Measurements from ENCODE around the gene RTP5. TPM values are rescaled to one million over a fixed set of nuclear protein-coding genes. Genes with fewer than 3 reads are reported as not detected.
A peak's percentile ranks its signal among the peaks of the same experiment; 100 is the strongest.
"Not testable (repeated sequence)": the region's sequence is repeated elsewhere in the genome, so short reads cannot be mapped to it uniquely, and the experiment has no call there.

The RTP5 gene
- total RNA-seq, 3 donors from 2014 or later, result 0.15 TPM; not detected in 2

DNA sequence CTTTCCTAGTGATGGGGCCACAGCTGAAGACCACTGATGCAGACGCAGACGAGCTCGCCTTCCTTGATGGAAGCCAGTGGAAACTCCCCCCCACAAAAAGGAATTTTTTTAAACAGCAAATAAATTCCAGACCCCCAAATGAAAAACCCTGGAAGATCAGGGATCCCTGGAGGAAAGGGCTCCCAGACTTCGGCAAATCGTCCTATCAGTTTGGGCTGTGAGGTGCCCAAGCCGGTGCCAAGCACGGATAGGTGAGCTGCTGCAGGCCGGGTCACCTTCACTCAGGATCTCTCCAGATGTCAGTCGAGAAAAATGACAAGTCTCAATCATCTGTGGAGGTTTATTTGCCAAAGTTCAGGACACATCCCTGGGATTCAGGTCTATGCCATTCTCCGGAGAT lies 42.0 kb downstream of the RTP5 start:
- peaks cover 0 to 11% of the 10 kb centered on the region in 2 donors for H3K9me3 ChIP-seq
- TF ChIP-seq POLR2AphosphoS5 (IDR thresholded peaks at IDR 0.05) (no peak), POLR2A (IDR thresholded peaks at IDR 0.05) (no peak)
- TF ChIP-seq, protein P1, sequence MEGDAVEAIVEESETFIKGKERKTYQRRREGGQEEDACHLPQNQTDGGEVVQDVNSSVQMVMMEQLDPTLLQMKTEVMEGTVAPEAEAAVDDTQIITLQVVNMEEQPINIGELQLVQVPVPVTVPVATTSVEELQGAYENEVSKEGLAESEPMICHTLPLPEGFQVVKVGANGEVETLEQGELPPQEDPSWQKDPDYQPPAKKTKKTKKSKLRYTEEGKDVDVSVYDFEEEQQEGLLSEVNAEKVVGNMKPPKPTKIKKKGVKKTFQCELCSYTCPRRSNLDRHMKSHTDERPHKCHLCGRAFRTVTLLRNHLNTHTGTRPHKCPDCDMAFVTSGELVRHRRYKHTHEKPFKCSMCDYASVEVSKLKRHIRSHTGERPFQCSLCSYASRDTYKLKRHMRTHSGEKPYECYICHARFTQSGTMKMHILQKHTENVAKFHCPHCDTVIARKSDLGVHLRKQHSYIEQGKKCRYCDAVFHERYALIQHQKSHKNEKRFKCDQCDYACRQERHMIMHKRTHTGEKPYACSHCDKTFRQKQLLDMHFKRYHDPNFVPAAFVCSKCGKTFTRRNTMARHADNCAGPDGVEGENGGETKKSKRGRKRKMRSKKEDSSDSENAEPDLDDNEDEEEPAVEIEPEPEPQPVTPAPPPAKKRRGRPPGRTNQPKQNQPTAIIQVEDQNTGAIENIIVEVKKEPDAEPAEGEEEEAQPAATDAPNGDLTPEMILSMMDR (IDR thresholded peaks at IDR 0.05), result no peak
- DNase-seq (ENCODE audit: low spot score in 2 of 2), result peak in 1 of 2 donors; percentile 9
- H3K27me3 ChIP-seq, result no peaks in the 10 kb centered on the region
- H3K36me3 ChIP-seq, result no peaks in the 10 kb centered on the region
- no peaks in the 10 kb centered on the region for H3K4me1 ChIP-seq
- intact Hi-C loops (cut with DNase I; ENCODE audit: low total_unique reads), result no loop called here
- no peak overlapping the region for H3K4me3 ChIP-seq
- H3K27ac ChIP-seq, result no peak overlapping the region

DNA sequence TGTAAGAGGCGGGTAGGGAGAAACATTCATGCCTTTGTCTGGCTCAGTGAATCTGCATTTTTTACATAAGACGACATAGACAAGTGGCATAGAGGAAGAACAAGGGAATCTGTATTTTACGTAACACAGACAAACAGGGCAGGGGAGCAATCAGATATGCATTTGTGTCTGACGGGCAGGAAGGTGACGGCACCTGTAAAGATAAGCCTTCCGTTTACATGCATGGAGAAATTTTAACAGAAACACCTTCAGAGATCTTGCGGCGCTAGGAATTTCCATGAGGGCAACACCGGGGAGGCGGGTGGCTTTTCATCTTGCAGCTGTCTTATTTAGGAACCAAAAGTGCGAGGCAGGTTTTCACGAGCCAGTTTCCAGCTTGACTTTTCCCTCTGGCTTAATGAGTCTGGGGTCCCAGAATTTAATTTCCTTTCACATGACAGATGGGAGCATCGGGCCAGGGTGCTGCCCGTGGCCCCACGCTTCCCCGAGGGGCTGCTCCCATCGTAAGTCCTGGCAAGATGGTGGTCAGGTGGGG lies 42.6 kb downstream of the RTP5 start:
- peak in 1 of 2 donors; percentile 27 for DNase-seq (ENCODE audit: low spot score in 2 of 2)
- H3K27me3 ChIP-seq, result no peaks in the 10 kb centered on the region
- no peaks in the 10 kb centered on the region for H3K36me3 ChIP-seq
- no peaks in the 10 kb centered on the region for H3K4me1 ChIP-seq
- H3K4me3 ChIP-seq, result no peak overlapping the region
- TF ChIP-seq POLR2A (IDR thresholded peaks at IDR 0.05), result no peak
- TF ChIP-seq, protein P1 (IDR thresholded peaks at IDR 0.05), result no peak
- no peak for TF ChIP-seq POLR2AphosphoS5 (IDR thresholded peaks at IDR 0.05)
- no peak overlapping the region for H3K27ac ChIP-seq
- peaks cover 0 to 11% of the 10 kb centered on the region in 2 donors for H3K9me3 ChIP-seq
- intact Hi-C loops (cut with DNase I; ENCODE audit: low total_unique reads), result no loop called here

GRCh38 chr2:241913703-241914102 lies 44.2 kb downstream of the RTP5 start:
- no peak overlapping the region for H3K4me3 ChIP-seq
- no peaks in the 10 kb centered on the region for H3K27me3 ChIP-seq
- no peak overlapping the region for H3K27ac ChIP-seq
- no peak for DNase-seq (ENCODE audit: low spot score in 2 of 2)
- H3K36me3 ChIP-seq, result no peaks in the 10 kb centered on the region
- peaks cover 0 to 11% of the 10 kb centered on the region in 2 donors for H3K9me3 ChIP-seq
- intact Hi-C loops (cut with DNase I; ENCODE audit: low total_unique reads), result no loop called here
- H3K4me1 ChIP-seq, result no peaks in the 10 kb centered on the region
- TF ChIP-seq POLR2A (IDR thresholded peaks at IDR 0.05) (no peak), POLR2AphosphoS5 (IDR thresholded peaks at IDR 0.05) (no peak)
- TF ChIP-seq, protein P1 (IDR thresholded peaks at IDR 0.05), result no peak

GRCh38 chr2:241914542-241914941 lies 45.0 kb downstream of the RTP5 start:
- TF ChIP-seq, protein P1 (IDR thresholded peaks at IDR 0.05), result no peak
- TF ChIP-seq POLR2AphosphoS5 (IDR thresholded peaks at IDR 0.05) (no peak), POLR2A (IDR thresholded peaks at IDR 0.05) (no peak)
- peak in 1 of 2 donors; percentile 30 for DNase-seq (ENCODE audit: low spot score in 2 of 2)
- Histone ChIP-seq H3K4me3 (no peak overlapping the region), H3K4me1 (no peaks in the 10 kb centered on the region), H3K9me3 (peaks cover 0 to 11% of the 10 kb centered on the region in 2 donors), H3K36me3 (no peaks in the 10 kb centered on the region), H3K27me3 (no peaks in the 10 kb centered on the region), H3K27ac (no peak overlapping the region)
- intact Hi-C loops (cut with DNase I; ENCODE audit: low total_unique reads), result no loop called here

- H3K36me3 ChIP-seq; H3K4me3 ChIP-seq; H3K4me1 ChIP-seq; H3K9me3 ChIP-seq; intact Hi-C loops (cut with DNase I; ENCODE audit: low total_unique reads); H3K27ac ChIP-seq; H3K27me3 ChIP-seq: not testable (repeated sequence)
- peak in 1 of 2 donors; percentile 33 for DNase-seq (ENCODE audit: low spot score in 2 of 2)
These were observed 52.1 kb downstream of the RTP5 start for GRCh38 chr2:241921631-241922030.

DNA sequence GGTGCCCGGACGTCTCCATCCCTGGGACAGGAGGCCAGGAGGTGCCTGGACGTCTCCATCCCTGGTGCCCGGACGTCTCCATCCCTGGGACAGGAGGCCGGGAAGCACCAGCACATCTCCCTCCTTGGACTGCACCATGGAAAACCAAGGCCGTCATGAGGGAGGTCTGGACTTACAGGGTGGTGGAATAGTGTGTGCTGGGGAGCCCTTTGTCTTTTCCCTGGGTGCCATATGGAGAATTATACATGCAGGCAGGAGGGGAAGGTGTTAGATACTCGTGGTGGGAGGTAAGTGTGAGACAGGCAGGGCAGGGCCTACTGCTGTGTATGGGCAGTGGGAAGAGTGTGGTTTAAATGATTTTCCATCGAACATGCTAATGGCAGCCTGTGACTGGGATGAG lies 52.9 kb downstream of the RTP5 start:
- H3K36me3 ChIP-seq, result no peaks in the 10 kb centered on the region
- no peak overlapping the region for H3K27ac ChIP-seq
- no peaks in the 10 kb centered on the region for H3K9me3 ChIP-seq
- TF ChIP-seq, protein P1 (IDR thresholded peaks at IDR 0.05), result no peak
- TF ChIP-seq POLR2AphosphoS5 (IDR thresholded peaks at IDR 0.05) (no peak), POLR2A (IDR thresholded peaks at IDR 0.05) (no peak)
- no peaks in the 10 kb centered on the region for H3K27me3 ChIP-seq
- no peak overlapping the region for H3K4me3 ChIP-seq
- H3K4me1 ChIP-seq, result no peaks in the 10 kb centered on the region
- DNase-seq (ENCODE audit: low spot score in 2 of 2), result no peak
- intact Hi-C loops (cut with DNase I; ENCODE audit: low total_unique reads), result no loop called here

DNA sequence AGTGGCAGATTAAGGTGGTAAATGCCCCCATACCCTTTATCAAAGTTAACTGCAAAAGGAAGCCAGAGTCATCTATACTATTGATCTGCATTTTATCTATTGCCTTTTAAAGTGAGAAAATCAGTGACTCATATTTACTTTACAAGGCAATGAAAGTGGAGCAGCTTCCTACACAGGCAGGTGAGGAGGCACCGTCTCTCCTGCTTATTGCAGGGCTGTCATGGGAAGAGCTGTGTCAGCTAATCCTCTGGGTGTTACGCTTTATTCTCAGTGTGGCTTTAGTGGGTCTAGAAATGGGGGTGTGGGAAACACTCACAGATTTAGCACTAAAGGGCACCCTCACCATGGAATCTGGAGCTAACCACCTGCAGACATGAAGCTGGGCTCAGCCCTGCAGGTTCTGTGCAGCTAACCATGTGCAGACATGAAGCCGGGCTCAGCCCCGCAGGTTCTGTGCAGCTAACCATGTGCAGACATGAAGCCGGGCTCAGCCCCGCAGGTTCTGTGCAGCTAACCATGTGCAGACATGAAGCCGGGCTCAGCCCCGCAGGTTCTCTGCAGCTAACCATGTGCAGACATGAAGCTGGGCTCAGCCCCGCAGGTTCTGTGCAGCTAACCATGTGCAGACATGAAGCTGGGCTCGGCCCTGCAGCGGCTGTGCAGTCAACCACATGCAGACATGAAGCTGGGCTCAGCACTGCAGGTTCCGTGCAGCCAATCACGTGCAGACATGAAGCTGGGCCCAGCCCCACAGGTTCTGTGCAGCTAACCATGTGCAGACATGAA lies 53.5 kb downstream of the RTP5 start:
- intact Hi-C loops (cut with DNase I; ENCODE audit: low total_unique reads); H3K4me3 ChIP-seq; H3K27me3 ChIP-seq; H3K4me1 ChIP-seq; H3K9me3 ChIP-seq; H3K27ac ChIP-seq; H3K36me3 ChIP-seq: not testable (repeated sequence)
- peak in 1 of 2 donors; percentile 25 for DNase-seq (ENCODE audit: low spot score in 2 of 2)

Measured in breast epithelium (tissue), 4 donors.